NCI-H510A (cell line): ENCODE results near the gene NUP42.
"Not testable (repeated sequence)": the region's sequence is repeated elsewhere in the genome, so short reads cannot be mapped to it uniquely, and the experiment has no call there.

Experiments used
- DNase-seq: peaks from one replicate; lab custom pipeline; 2025; lab: John Stamatoyannopoulos, UW

Gene NUP42, protein sequence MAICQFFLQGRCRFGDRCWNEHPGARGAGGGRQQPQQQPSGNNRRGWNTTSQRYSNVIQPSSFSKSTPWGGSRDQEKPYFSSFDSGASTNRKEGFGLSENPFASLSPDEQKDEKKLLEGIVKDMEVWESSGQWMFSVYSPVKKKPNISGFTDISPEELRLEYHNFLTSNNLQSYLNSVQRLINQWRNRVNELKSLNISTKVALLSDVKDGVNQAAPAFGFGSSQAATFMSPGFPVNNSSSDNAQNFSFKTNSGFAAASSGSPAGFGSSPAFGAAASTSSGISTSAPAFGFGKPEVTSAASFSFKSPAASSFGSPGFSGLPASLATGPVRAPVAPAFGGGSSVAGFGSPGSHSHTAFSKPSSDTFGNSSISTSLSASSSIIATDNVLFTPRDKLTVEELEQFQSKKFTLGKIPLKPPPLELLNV

DNA sequence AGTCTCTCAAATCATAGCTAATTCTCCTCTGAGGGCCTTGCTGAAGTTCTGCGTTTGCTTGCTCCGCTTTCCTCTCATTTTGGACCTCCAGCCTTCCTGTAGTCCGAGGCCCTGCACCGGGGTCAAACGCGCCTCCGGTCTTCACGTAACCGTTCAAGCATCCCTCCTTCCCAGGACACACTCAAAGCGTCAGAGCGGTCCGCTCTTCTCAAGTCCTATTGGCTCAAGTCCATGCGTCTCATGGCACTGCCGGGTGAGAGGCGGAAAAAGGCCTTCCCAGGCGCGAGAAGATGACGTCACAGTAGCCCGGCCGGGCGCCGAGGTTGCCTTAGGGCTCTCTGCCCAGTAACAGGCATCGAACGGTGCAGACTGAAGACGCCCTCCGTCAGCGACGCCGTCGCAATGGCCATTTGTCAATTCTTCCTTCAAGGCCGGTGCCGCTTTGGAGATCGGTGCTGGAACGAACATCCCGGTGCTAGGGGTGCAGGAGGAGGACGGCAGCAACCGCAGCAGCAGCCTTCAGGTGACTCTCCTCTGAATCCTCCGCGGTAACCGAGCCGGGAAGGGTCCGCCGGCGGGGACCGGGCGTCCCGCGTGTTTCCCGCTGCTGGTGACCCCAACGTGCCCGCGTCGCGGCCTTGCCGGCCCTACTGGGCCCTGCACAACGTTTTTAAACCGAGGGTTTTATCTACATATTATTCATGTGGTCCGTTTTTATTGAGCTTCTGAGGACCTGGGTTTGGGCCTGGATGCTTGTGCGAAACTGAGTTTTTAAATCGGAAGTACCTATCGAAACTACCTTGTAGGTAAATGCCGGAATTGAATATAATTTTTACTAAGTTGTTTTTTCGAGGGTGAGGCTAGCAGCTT lies at the start of gene NUP42:
TSS of gene NUP42 (plus strand) at position 365 of the 870 bp plus-strand sequence. CDS start at position 403, 38 bp downstream.
- peak; percentile 99 for DNase-seq

DNA sequence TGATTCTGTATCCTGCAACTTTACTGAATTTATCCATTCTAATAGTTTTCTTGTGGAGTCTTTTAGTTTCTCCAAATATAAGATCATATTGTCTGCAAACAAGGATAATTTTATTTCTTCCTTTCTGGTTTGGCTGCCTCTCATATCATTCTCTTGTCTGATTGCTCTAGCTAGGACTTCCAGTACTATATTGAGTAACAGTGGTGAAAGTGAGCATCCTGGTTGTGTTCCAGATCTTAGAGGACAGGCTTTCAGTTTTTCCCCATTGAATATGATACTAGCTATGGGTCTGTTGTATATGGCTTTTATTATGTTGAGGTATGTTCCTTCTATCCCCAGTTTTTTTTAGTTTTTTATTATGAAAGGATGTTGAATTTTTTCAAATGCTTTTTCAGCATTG lies 48.1 kb upstream of the NUP42 start:
- no peak for DNase-seq

DNA sequence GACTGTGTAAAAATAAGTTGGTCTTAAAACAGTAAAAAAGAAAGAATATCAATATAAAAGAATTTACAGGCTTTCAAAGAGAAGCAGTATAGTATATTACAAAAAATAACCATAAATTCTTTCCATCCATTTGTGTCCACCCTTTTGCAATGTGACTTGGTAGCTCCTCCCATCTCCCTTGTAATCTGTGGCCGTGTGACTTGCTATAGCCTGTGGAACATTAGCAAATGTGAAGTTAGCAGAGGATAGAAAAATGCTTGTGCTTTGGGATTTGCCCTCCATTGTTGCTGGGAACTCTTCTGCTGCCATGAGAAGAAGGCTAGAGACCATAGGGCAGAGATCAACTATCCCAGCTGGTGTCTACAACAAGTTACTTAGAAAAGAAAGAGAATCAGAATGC lies 46.1 kb upstream of the NUP42 start:
- DNase-seq: no peak

DNA sequence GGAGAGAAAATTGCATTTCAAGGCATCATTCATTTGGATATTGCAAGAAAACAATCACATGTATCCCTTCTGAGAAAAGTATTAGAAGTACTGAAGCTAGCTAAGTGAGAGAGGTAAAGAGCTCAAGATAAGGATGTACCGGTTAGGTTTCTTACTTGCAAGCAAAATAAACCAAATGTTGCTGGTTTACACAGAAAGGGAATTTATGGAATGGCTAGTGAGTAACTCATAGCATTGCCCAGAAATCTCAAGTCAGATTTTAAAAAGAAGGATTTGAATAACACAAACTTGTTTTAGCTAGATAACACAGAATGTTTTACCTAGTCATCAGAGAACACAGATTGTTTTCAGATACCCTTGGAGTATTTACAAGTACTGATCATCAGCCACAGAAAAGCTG lies 45.6 kb upstream of the NUP42 start:
- no peak for DNase-seq

DNA sequence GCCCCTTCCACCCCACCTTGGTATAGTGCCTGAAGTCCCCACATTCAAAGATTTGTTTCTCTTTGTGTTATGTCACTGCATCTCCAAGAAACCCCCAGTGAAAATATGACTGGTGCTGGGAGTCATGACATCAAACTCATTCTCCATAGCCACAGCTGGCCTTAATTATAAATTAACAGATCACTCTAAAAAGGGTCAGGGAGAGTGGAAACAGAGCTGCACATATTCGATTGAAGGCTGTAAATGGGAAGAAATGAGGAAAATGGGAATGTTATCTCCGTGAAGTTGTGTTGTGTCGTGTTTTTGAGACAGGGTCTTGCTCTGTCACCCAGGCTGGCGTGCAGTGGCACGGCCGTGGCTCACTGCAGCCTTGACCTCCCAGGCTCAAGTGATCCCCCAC lies 24.2 kb upstream of the NUP42 start:
- DNase-seq: no peak

DNA sequence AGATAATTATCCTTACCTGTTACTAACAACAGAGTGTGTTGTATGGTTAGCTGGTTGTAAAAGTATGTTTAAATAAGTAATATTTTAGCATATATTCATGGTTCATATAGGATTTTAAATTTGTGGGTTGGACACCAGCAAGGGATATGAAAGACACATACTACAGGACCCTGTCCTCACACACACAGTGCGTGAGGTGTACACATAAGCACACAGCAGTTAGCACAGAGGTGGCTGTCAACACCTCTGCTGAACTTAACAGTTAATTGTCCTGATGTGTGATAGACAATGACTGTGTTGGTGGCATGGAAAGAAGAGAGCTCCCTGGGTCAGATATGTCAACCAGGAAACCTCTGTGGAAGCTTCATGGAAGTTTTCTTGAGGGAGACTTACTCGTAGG lies 23.3 kb upstream of the NUP42 start:
- DNase-seq: no peak

DNA sequence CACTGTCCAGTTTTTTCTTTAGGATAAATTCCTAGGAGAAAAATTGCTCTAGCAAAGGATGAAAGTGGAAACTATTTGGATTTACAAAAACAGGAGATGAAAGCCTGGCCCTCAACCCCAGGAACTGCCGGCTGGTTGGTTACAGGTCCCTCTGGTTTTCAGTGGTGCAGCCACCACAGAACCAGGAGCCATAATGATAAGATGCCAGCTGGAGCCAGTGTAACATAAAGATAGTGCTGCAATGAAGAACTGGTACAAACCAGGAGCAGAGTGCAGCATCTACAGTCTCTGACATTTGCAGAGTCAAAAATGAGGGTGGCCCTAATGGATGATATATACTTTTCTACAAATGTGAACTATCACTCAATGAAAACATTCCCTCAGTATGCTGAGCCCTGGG lies 20.4 kb upstream of the NUP42 start:
- no peak for DNase-seq

DNA sequence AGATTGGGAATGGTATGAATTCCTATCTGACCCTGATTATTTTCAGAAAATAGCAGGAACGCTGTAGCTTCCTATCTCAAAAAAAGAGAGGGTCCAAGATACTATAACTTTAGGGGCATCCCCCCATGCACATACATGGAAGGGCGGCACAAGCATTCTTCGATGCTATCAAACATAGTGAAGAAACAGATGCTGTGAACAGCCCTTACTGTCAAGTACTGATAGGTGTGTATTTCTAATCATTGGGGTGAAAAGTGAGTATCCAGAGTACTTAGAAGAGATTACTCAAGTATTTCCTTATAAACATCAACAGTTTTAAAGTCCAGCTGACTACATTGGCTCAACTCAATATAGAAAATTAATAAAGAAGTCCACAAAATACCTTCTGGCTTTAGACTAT lies 17.0 kb upstream of the NUP42 start:
- DNase-seq: no peak

DNA sequence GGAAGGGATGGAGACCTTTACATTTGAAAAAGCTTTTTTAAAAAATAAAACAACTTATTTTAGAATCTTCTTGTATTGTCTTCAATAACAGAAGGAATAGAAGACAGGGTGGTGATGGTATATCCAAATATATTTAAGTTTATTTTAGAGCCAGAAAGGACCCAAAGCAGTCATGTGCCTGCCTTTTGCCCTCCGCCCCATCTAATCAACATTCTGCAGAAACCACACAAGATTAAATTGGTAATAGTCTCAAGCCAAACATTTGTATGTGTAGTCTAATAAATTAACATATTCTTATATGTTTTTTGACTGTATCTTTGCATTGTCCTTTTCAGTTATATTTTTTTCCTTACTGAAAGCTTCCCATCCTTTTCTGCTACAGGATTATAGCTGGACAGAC lies 16.5 kb upstream of the NUP42 start:
- DNase-seq: no peak

DNA sequence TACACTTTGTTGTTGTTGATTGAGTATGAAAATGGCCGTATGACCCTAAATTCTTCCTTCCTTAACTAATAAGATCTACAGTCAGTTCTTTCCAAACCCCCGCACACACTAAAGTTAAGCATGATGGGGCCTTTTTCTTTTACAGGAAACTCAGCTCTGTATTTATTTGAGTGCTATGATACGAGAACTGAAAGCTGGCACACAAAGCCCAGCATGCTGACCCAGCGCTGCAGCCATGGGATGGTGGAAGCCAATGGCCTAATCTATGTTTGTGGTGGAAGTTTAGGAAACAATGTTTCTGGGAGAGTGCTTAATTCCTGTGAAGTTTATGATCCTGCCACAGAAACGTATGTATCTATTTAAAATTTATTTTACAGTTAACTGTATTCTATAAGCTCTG lies 14.2 kb upstream of the NUP42 start:
- no peak for DNase-seq

DNA sequence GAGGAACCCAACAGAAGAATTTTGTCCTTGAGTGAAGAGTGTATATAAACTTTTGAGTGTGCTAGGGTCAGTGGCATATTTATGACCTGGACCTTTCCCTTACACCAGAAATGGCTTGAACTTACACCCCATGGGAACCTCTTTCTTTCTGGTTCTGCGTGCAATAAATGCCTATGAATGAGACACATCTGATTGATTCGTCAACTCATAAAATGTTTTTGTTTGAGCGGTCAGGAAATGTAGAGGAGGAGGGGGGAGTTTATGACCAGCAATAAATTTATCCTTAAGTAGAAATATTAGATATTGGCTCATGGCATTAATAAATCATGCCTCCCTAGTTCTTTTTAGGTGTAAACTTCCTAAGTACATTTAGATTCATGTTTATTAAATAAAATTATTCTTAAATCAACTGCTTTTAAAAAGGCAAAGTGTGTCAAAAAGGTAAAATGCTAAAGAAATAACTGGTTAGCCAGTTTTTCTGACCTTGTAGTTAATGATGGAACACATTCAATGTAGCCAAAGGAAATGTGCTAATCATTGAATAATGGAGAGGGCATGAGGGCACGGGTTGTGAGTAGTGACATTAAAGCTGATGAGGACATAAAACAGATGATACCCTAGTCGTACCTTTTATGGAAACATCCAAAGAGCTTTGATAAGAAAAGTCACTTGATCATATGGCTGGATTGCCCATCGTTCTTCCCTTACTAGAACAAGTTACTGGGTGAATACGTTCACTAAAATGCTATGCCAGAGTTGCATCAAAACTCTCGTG lies 13.6 kb upstream of the NUP42 start:
- DNase-seq: no peak

DNA sequence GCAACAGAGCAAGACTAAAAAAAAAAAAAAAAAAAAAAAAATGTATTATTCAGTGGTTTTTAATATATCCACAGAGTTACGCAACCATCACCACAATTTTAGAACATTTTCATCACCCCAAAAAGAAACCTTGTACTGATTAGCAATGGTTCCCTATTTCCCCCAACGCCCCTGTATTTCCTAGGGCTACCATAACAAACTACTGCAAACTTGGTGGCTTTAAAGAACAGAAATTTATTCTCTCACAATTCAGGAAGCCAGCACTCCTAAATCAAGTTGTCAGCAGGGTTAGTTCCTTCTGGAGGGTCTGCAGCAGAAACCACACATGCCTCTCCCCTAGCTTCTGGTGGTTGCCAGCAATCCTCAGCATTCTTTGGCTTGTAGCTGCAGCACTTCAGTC lies 5.9 kb upstream of the NUP42 start:
- DNase-seq: no peak

DNA sequence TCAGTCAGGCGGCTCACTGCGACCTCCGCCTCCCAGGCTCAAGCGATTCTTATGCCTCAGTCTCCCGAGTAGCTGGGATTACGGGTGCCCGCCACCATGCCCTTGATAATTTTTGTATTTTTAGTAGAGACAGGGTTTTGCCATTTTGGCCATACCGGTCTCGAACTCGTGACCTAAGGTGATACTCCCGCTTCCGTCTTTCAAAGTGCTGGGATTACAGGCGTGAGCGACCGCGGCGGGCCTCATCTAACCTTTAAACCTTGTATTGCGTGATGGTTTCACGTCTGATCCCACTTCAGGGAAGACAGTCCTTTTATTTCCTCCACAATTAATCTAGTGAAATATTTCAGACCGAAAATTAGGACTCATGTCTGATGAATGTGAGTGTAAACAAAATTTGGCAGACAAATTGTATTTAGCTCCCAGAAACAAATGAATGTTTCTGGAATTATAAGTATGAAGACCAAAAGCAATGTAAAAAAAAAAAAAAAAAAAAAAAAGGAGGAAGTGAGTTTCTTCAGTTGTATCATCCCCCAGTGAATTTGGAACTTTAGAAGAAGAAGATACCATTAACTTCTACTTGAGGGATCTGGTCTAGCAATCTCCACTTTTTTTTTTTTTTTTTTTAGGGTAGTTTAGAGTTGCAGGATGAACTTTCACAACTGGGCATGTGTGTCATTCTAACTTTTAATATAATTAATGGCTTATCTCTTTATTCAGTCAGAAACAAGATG lies 1.6 kb downstream of the NUP42 start:
- no peak for DNase-seq

DNA sequence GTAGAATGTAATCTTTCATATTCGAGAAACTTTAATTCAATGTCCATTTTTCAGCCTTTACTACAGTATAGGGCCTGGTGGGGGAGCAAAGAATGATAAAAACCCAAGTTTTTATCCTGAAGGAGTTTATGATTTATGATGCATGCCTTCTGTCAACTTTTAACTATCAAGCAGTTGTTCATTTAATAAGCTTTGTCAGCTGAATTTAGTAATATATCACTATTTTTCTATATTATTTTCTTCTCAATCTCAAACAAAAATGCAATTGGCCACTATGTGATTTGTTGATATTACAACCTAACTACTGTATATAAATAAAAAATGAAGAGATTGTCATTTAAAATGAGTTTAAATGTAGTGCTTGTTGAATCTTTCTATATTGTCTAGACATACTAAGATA lies 2.4 kb downstream of the NUP42 start:
- DNase-seq: no peak

DNA sequence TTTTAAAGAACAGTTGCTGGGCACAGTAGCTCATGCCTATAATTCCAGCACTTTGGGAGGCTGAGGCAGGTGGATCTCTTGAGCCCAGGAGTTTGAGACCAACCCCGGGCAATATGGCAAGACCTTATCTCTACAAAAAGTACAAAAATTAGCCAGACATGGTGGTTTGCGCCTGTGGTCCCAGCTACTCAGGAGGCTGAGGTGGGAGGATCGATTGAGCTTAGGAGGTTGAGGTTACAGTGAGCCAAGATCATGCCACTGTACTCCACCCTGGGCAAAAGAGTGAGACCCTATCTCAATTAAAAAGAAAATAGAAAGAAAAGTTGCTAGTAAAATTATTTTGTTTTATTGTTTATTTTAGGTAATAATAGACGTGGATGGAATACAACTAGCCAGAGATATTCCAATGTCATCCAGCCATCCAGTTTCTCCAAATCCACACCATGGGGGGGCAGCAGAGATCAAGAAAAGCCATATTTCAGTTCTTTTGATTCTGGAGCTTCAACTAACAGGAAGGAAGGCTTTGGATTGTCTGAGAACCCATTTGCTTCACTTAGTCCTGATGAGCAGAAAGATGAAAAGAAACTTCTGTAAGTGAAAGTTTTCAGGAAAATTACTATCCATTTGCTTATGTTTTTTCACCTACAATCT lies 3.0 kb downstream of the NUP42 start:
- DNase-seq: no peak

DNA sequence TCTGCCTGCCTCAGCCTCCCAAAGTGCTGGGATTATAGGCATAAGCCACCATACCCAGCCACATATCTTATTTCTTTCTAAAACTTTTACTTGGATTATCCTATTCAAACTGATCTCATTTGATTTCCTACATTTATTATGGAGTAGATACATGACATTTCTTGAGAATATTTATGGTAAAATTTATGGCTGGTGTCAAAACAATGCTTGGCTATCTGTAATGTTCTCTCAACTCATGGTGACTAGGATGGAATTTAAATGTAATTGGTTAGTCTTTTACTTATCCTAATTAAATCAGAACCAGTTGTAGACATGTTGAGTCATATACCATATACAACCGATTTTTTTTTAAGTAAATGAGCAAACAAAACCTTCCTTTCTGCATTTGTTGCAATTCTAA lies 4.1 kb downstream of the NUP42 start:
- no peak for DNase-seq

DNA sequence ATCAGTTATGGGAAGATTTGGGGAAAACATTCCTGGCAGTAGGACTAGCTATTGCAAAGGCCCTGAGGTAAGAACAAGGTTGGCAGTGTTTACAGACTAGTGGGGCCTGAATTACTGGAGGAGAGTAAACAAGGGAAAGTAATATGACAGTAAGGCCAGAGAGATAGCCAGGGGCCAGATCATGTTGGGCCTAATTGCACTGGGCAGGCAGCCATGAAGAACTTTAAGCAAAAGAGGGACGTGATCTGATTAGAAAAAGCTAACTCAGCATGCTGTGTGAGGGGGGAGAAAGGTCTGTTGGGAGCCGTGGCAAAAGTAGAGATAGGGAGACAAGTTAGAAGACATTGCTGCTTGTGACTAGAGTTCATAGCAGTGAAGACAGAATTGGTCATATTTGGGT lies 9.2 kb downstream of the NUP42 start:
- no peak for DNase-seq

DNA sequence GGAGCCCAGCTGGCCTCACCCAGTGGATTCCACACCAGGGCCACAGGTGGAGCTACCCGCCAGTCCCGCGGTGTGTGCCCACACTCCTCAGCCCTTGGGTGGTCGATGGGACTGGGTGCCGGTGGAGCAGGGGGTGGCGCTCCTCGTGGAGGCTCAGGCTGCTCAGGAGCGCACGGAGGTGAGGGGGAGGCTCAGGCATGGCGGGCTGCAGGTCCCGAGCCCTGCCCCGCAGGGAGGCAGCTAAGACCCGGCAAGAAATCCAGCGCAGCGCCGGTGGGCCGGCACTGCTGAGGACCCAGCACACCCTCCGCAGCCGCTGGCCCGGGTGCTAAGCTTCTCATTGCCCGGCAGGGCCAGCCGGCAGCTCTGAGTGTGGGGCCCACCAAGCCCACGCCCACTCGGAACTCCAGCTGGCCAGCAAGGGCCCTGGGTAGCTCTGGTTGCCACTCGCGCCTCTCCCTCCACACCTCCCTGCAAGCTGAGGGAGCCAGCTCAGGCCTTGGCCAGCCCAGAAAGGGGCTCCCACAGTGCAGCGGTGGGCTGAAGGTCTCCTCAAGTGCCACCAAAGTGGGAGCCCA lies 11.9 kb downstream of the NUP42 start:
- not testable (repeated sequence) for DNase-seq

DNA sequence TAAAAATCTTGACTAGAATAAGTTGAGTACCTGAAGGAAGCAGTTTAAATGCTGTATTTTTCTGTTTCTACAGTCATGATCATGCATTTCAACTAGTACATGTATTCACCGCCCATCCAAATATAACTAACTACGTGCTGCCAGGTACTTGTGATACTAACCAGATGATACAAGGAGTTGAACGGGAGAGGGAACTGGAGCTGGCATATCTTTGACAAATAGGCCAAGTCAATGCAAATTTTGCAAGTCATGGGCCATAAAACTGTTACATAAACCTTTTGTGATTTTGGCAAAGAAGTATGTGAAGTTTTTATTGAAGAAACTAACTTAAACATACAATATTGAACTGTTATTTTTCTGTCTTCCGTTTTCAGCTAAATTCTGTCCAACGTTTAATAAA lies 14.5 kb downstream of the NUP42 start:
- DNase-seq: no peak

DNA sequence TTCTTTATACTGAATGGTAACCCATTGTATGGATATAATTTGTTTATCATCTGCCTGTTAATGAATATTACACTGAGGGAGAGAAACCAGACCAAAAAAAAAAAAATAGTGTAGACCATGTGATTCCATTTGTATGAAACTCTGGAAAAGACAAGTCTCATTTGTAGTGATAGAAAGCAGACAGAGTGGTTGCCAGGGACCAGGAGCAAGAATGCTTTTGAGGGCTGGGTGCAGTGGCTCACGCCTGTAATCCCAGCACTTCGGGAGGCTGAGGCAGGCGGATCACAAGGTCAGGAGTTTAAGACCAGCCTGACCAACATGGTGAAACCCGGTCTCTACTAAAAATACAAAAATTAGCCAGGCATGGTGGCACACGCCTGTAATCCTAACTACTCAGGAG lies 15.9 kb downstream of the NUP42 start:
- not testable (repeated sequence) for DNase-seq

DNA sequence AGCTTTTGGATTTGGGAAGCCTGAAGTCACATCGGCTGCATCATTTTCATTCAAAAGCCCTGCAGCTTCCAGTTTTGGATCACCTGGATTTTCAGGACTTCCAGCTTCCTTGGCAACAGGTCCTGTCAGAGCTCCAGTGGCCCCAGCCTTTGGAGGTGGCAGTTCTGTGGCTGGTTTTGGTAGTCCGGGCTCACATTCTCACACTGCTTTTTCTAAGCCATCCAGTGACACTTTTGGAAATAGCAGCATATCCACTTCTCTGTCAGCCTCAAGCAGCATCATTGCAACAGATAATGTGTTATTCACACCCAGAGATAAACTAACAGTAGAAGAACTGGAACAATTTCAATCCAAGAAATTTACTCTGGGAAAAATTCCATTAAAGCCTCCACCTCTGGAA lies 18.5 kb downstream of the NUP42 start:
- DNase-seq: no peak
